Nephron (organoid): Measurements from ENCODE around the gene RGS6.

Source experiments
- H3K27ac Mint-ChIP-seq, 3 experiments: 2 replicates each; pipeline ENCODE4 v1.8.0; 2020; ENCODE audit warnings: mixed read lengths in 3 of 3, mild to moderate bottlenecking in 2 of 3, moderate library complexity in 1 of 3
- H3K27me3 Mint-ChIP-seq: 2 replicates; pipeline ENCODE4 v1.8.0; 2021; ENCODE audit warnings: low read depth, mild to moderate bottlenecking, moderate library complexity, mixed read lengths
- H3K36me3 Mint-ChIP-seq: 2 replicates; pipeline ENCODE4 v1.8.0; 2020; ENCODE audit warnings: low read depth, mixed read lengths
- H3K4me1 Mint-ChIP-seq: 2 replicates; pipeline ENCODE4 v1.8.0; 2020; ENCODE audit warnings: mixed read lengths
- H3K4me3 Mint-ChIP-seq, 3 experiments: 2 replicates each; pipeline ENCODE4 v1.8.0; 2020; ENCODE audit warnings: mild to moderate bottlenecking in 3 of 3, mixed read lengths in 3 of 3, moderate library complexity in 2 of 3
- H3K9me3 Mint-ChIP-seq: 2 replicates; pipeline ENCODE4 v1.8.0; 2020; ENCODE audit warnings: mixed read lengths
- CTCF ChIP-seq, 3 experiments: fragments of 200-600 bp; sonication (generic); IDR thresholded peaks; one replicate each; pipeline ENCODE4 v1.5.0; 2021; ENCODE audit warnings: antibody characterized with exemption in 3 of 3; ENCODE audit not compliant: unreplicated experiment in 3 of 3

Gene RGS6

GRCh38 chr14:72577521-72577920, 645.3 kb downstream of the RGS6 start:
- Mint-ChIP-seq H3K9me3 (no peaks in the 10 kb centered on the region), H3K4me1 (peaks cover 17% of the 10 kb centered on the region), H3K4me3 (no peak overlapping the region), H3K36me3 (no peaks in the 10 kb centered on the region), H3K27ac (no peak overlapping the region), H3K27me3 (peaks cover 12% of the 10 kb centered on the region)
- TF ChIP-seq CTCF (IDR thresholded peaks at IDR 0.05; ENCODE audit: unreplicated experiment in 3 of 3), result no peak

GRCh38 chr14:72578514-72578913, 646.3 kb downstream of the RGS6 start:
- no peak for TF ChIP-seq CTCF (IDR thresholded peaks at IDR 0.05; ENCODE audit: unreplicated experiment in 3 of 3)
- no peak overlapping the region for H3K4me3 Mint-ChIP-seq
- no peaks in the 10 kb centered on the region for H3K9me3 Mint-ChIP-seq
- H3K27me3 Mint-ChIP-seq, result peaks cover 12% of the 10 kb centered on the region
- H3K27ac Mint-ChIP-seq, result no peak overlapping the region
- H3K36me3 Mint-ChIP-seq, result no peaks in the 10 kb centered on the region
- H3K4me1 Mint-ChIP-seq, result peaks cover 16% of the 10 kb centered on the region

- Mint-ChIP-seq H3K27ac (no peak overlapping the region), H3K9me3 (peaks cover 9% of the 10 kb centered on the region), H3K27me3 (peaks cover 12% of the 10 kb centered on the region), H3K4me1 (peaks cover 4% of the 10 kb centered on the region), H3K4me3 (no peak overlapping the region), H3K36me3 (no peaks in the 10 kb centered on the region)
- TF ChIP-seq CTCF (IDR thresholded peaks at IDR 0.05; ENCODE audit: unreplicated experiment in 3 of 3), result no peak
Observed at GRCh38 chr14:72582582-72582981, 650.4 kb downstream of the RGS6 start.

- no peaks in the 10 kb centered on the region for H3K36me3 Mint-ChIP-seq
- no peak for TF ChIP-seq CTCF (IDR thresholded peaks at IDR 0.05; ENCODE audit: unreplicated experiment in 3 of 3)
- peaks cover 4% of the 10 kb centered on the region for H3K4me1 Mint-ChIP-seq
- H3K27me3 Mint-ChIP-seq, result peaks cover 12% of the 10 kb centered on the region
- peaks cover 9% of the 10 kb centered on the region for H3K9me3 Mint-ChIP-seq
- no peak overlapping the region for H3K27ac Mint-ChIP-seq
- no peak overlapping the region for H3K4me3 Mint-ChIP-seq
Observed at GRCh38 chr14:72583316-72584272, 651.4 kb downstream of the RGS6 start.

- no peak for TF ChIP-seq CTCF (IDR thresholded peaks at IDR 0.05; ENCODE audit: unreplicated experiment in 3 of 3)
- no peaks in the 10 kb centered on the region for H3K4me1 Mint-ChIP-seq
- no peaks in the 10 kb centered on the region for H3K36me3 Mint-ChIP-seq
- H3K27ac Mint-ChIP-seq, result no peak overlapping the region
- H3K4me3 Mint-ChIP-seq, result no peak overlapping the region
- peaks cover 9% of the 10 kb centered on the region for H3K9me3 Mint-ChIP-seq
- peaks cover 9% of the 10 kb centered on the region for H3K27me3 Mint-ChIP-seq
Observed at GRCh38 chr14:72588521-72588920, 656.3 kb downstream of the RGS6 start.

GRCh38 chr14:72589652-72590051, 657.4 kb downstream of the RGS6 start:
- Mint-ChIP-seq H3K36me3 (no peaks in the 10 kb centered on the region), H3K27ac (no peak overlapping the region), H3K4me3 (no peak overlapping the region), H3K27me3 (peaks cover 13% of the 10 kb centered on the region), H3K4me1 (no peaks in the 10 kb centered on the region), H3K9me3 (peaks cover 8% of the 10 kb centered on the region)
- no peak for TF ChIP-seq CTCF (IDR thresholded peaks at IDR 0.05; ENCODE audit: unreplicated experiment in 3 of 3)
